Urothelium cell line (cell line): ENCODE data around the gene MAEA.

Experiments
- DNase-seq: peaks from one replicate; pipeline ENCODE4 v3.0.0; 2011; ENCODE audit warnings: low spot score, mixed read lengths
- FAIRE-seq: peaks from 2 replicates; lab custom pipeline; 2011; peaks lifted over from hg19 to GRCh38; lab: Jason Lieb, UNC

MAEA gene

GRCh38 chr4:1376391-1376840 lies 86.7 kb downstream of the MAEA start:
- FAIRE-seq (no peak), DNase-seq (no peak)

GRCh38 chr4:1376841-1377605 lies 87.3 kb downstream of the MAEA start:
- no peak for FAIRE-seq
- DNase-seq, result no peak

- DNase-seq (no peak), FAIRE-seq (no peak)
These were observed 88.0 kb downstream of the MAEA start for GRCh38 chr4:1377606-1378261.

- no peak for FAIRE-seq
These were observed 89.0 kb downstream of the MAEA start for GRCh38 chr4:1378559-1379231.

GRCh38 chr4:1379351-1379781 lies 89.7 kb downstream of the MAEA start:
- DNase-seq, result no peak
- FAIRE-seq, result no peak

More at GRCh38 chr4:1378559-1379231, 89.0 kb downstream of the MAEA start:
- no peak for DNase-seq

- DNase-seq (no peak), FAIRE-seq (no peak)
These were observed 90.2 kb downstream of the MAEA start for GRCh38 chr4:1379801-1380331.

- no peak for FAIRE-seq
These were observed 90.9 kb downstream of the MAEA start for GRCh38 chr4:1380368-1381151.

GRCh38 chr4:1381181-1381621 lies 91.5 kb downstream of the MAEA start:
- DNase-seq (no peak), FAIRE-seq (no peak)

More at GRCh38 chr4:1380368-1381151, 90.9 kb downstream of the MAEA start:
- DNase-seq, result no peak

- FAIRE-seq (no peak), DNase-seq (no peak)
These were observed 92.4 kb downstream of the MAEA start for GRCh38 chr4:1381944-1382541.

- DNase-seq (no peak), FAIRE-seq (no peak)
These were observed 93.4 kb downstream of the MAEA start for GRCh38 chr4:1382776-1383727.

GRCh38 chr4:1383728-1384591 lies 94.3 kb downstream of the MAEA start:
- no peak for DNase-seq
- no peak for FAIRE-seq

GRCh38 chr4:1384675-1385372 lies 95.1 kb downstream of the MAEA start:
- FAIRE-seq (no peak), DNase-seq (no peak)

GRCh38 chr4:1385373-1386340 lies 96.0 kb downstream of the MAEA start:
- DNase-seq (no peak), FAIRE-seq (no peak)
